HG02884 (cell line): ENCODE measurements around the gene TNFRSF12A.
"Not testable (repeated sequence)": the region's sequence is repeated elsewhere in the genome, so short reads cannot be mapped to it uniquely, and the experiment has no call there.

Experiments used
- ATAC-seq: cut with Tn5 transposase; IDR thresholded peaks from one replicate; pipeline ENCODE4 v1.9.1; 2021; ENCODE audit warnings: mild to moderate bottlenecking, moderate library complexity; ENCODE audit not compliant: unreplicated experiment

The TNFRSF12A gene

DNA sequence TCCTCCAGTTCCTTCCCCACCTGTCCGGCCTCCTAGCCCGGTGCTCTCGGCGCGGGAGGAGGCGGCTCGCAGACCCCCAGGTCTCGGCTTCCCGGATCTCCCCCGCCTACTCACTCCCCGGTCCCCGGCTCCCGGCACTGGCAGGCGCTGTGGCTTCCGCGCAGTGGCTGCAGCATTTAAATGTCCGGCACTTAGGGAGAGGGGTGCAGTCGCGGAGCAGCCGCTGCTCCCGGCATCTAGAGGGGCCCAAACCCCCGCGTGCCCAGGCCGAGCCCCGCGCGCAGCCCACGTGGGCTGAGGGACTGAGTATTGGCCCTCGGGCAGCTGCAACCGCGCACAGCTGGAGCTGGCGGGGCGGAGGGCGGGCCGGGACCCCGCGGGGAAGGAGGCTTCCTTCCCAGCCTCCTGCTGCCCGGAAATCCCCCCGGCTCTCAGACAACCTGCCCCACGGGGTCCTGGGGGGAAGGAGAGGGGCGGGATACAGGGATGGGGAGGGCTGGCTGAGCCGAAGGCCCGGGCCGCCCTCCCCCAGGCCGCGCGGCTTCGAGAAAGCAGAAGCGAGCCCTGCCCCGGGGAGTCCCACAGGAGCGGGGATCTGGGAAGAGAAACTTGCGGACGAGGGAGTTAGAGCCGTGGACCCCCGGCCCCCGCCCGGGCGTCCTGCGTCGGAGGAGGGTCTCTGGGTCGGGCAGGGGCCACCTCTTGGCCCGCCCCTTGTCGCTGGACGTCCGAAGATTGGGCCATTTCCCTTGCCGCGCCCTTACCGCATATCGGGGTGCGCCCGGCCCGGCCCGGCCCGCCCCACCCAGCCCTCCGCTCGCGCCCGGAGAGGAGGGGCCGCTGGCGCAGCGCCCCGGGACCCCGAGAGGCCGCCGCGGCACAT is 25.8 kb downstream of the TNFRSF12A start, which contains the start of gene MMP25:
MMP25 (plus strand) TSS at position 804 of the 883 bp plus-strand sequence. CDS start 357 bp downstream, outside the sequence.
- no peak for ATAC-seq

- no peak for ATAC-seq
Observed at GRCh38 chr16:3046641-3047386, 26.6 kb downstream of the TNFRSF12A start.

GRCh38 chr16:3047387-3047720 is 27.2 kb downstream of the TNFRSF12A start:
- no peak for ATAC-seq

DNA sequence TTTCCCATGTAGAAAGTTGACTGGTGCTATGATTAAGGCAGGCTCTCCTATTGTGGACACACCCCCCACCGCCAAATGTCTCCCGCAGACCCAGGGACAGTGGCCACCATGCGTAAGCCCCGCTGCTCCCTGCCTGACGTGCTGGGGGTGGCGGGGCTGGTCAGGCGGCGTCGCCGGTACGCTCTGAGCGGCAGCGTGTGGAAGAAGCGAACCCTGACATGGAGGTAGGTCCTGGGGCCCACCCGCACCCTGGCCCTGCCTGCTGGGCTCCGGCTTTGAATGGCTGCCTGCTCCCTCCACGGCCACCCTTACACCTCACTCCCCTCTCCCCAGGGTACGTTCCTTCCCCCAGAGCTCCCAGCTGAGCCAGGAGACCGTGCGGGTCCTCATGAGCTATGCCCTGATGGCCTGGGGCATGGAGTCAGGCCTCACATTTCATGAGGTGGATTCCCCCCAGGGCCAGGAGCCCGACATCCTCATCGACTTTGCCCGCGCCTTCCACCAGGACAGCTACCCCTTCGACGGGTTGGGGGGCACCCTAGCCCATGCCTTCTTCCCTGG is 29.8 kb downstream of the TNFRSF12A start:
- no peak for ATAC-seq

DNA sequence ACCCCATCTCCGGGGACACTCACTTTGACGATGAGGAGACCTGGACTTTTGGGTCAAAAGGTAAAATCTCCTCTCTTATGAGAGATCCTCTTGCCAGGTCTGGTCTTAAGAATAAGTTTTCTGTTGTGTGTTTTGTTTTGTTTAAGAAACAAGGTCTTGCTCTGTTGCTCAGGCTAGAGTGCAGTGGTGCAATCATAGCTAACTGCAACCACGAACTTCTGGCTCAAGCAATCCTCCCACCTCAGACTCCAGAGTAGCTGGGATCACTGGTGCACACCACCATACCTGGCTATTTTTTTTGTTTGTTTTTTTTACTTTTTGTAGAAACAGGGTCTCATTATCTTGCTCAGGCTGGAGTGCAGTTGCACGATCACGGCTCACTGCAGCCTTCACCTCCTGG is 30.3 kb downstream of the TNFRSF12A start:
- ATAC-seq, result no peak

GRCh38 chr16:3051009-3051408 is 30.8 kb downstream of the TNFRSF12A start:
- ATAC-seq, result no peak

DNA sequence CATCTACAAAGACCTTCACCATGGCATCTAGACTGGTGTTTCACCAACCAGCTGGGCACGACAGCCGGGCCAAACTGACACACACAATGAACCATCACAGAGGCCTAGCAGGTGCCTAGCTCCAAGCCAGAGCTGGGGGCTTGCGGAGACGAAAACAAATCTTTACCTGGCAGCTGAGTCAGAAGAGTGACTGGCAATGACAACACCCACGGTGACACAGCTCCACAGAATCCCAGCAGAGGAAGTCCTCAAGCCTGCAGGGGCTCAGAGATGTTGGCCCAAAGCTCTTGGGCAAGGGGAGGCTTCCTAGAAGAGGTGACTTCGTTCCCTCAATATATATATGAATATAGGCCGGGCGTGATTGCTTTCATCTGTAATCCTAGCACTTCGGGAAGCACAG is 31.3 kb downstream of the TNFRSF12A start:
- ATAC-seq, result no peak

DNA sequence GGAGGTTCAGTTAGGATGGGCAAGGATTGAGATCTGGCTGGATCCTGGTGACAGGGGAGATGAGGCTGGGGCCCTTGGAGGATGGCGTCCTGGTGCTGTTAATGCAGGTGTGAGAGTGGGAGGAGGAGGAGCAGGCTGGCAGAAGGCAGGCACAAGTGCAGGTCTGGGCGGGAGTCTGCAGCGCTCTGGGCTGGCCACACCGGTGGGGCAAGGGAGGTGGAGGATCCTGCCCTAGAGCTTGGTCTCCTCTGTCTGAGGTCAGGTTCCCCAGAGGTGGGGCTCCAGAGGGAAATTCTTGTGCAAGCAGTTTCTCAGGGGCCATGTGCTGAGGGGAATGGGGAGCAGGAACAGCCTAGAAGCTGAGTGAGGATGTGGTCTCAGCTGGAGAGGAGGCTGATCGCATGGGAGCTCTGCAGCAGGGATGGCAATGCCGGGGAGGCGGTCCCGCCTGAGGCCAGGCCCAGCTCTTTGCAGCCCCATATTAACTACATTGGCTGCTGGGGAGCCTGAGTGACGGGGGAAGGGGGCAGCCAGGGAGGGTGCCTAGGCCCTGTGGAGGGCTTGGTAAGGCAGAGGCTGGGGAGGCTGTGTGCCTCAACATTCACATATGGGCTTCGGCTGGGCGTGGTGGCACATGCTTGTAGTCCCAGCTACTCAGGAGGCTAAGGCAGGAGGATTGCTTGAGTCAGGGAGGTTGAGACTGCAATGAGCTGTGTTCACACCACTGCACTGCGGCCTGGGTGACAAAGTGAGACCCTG is 32.6 kb downstream of the TNFRSF12A start:
- not testable (repeated sequence) for ATAC-seq

DNA sequence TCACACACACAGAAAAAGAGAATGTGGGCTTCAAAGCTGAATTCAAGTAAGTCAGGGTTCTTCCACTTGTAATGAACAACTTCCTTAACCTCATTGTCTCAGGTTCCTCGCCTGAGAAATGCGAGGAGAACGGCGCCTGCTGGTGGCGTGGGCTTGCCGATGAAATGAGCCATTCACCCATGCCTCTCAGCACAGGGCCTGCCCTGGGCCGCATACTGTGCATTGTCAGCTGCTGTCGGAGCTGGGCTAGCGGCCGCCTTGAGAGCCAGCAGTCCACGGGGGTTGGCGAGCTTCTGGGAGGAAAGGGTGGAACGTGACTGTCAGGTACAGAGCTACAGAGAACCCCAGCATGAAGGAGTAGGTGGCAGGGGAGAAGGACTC is 33.2 kb downstream of the TNFRSF12A start:
- ATAC-seq, result not testable (repeated sequence)

- ATAC-seq, result no peak
Observed at GRCh38 chr16:3054965-3055733, 35.0 kb downstream of the TNFRSF12A start.

- not testable (repeated sequence) for ATAC-seq
Observed at GRCh38 chr16:3055734-3056115, 35.6 kb downstream of the TNFRSF12A start.

DNA sequence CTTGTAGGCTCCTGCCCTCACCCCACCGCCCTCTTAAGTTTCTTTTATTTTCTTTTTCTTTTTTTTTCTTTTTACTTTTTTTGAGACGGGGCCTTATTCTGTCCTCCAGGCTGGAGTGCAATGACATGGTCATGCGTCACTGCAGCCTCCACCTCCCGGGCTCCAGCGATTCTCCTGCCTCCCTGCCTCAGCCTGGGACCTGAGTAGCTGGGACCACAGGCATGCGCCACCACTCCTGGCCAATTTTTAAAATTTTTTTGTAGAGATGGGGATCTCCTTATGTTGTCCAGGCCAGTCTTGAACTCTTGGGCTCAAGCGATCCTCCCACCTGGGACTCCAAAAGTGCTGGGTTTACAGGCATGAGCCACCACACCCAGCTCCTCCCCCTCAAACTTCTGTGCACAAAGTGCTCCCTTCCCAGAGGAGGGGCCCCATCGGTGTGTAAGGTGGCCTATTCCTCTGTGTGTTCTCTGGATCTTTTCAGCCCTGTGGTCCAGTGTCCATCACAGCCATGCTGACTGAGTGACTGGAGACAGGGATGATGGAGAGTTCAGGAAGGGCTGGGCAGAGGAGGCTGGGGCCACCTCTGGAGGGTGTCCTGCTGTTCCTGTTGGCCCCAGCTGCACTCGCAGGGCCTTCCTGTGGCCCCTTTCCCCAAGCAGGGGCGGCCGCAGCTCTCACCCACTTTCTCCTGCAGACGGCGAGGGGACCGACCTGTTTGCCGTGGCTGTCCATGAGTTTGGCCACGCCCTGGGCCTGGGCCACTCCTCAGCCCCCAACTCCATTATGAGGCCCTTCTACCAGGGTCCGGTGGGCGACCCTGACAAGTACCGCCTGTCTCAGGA is 36.4 kb downstream of the TNFRSF12A start:
- no peak for ATAC-seq

DNA sequence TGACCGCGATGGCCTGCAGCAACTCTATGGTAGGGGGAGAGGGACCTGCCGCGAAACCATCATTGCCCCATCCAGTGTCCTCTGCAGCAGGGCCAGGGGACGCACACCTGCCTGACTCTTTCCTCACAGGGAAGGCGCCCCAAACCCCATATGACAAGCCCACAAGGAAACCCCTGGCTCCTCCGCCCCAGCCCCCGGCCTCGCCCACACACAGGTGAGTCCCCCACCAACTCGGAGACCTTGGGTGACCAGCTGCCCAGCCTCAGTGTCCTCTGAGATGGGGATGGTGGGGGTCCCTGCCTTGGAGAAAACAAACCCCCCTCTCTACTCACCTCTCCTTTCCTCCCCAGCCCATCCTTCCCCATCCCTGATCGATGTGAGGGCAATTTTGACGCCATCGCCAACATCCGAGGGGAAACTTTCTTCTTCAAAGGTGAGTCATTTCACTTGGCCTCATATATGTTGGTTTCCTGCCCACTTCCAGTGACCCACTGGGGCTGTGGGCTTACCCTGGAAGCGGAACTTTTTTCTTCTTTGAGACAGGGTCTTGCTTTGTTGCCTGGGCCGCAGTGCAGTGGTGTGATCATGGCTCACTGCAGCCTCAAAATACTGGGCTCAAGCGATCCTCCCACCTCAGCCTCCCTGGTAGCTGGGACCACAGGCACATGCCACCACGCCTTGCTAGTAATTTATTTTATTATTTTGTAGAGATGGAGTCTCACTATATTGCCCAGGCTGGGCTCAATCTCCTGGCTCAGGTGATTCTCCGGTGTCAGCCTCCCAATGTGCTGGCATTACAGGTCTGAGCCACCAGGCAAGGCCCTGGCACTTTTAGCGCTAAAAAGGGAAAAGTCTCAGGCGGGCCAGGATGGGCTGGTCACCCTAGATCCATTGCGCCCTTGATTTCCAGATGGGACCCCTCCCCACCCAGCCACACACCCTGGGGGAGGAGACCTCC is 37.3 kb downstream of the TNFRSF12A start:
- ATAC-seq, result no peak

- ATAC-seq, result no peak
Observed at GRCh38 chr16:3058139-3059030, 38.2 kb downstream of the TNFRSF12A start.

DNA sequence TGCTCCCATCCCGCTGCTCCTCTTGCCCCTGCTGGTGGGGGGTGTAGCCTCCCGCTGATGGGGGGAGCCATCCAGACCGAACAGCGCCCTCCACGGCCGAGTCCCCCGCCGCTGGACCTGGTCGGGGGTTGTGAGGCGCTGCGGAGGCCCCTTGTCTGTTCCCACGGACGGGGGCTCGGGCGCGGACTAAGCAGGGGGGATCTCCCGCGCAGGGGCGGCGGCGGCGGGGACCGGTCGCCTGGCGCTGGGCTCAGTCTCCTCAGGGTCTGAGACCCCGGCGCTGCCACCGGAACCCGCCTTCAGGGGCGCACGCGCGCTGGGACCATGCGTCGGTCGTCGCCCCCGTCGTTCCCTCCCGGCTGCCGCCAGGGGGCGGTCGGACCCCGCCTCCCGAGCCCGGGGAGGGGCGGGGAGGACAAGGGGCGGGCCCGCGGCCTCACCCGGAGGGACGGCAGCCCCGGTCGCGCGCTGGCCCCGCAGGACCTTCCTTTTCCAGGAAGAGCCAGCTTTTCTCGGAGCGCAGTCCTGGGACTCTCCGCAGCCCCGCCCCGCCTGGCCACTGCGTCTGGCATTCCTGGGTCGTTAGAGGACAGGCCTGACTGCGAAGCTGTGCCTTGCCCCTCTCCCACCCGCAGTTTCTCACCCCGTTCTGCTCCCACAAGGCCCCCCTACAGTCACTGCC is 39.0 kb downstream of the TNFRSF12A start:
- ATAC-seq, result peak; percentile 67

- ATAC-seq, result no peak
Observed at GRCh38 chr16:3059723-3060242, 39.6 kb downstream of the TNFRSF12A start.
